NCI-H1048 (cell line): ENCODE measurements around the gene GPR62.

ENCODE experiments used
- DNase-seq: peaks from one replicate; lab custom pipeline; 2025; lab: John Stamatoyannopoulos, UW

GPR62 gene

GRCh38 chr3:51938780-51939425 is 16.3 kb upstream of the GPR62 start:
- no peak for DNase-seq

- no peak for DNase-seq
Measured at GRCh38 chr3:51940648-51941462, 14.3 kb upstream of the GPR62 start.

GRCh38 chr3:51941463-51941797 is 13.8 kb upstream of the GPR62 start:
- DNase-seq, result no peak

GRCh38 chr3:51941798-51942602 is 13.2 kb upstream of the GPR62 start, which contains the start of the genes PARP3 and RRP9:
Gene PARP3, plus strand, starts transcription at chr3:51942363. Its CDS starts 993 bp downstream, at chr3:51943356.
Gene RRP9, minus strand, starts transcription at chr3:51941904. Its CDS starts 37 bp downstream, at chr3:51941867.
- peak; percentile 99 for DNase-seq

- no peak for DNase-seq
Measured at GRCh38 chr3:51942603-51943450, 12.4 kb upstream of the GPR62 start.

GRCh38 chr3:51943451-51944391 is 11.5 kb upstream of the GPR62 start:
- DNase-seq, result no peak

- DNase-seq, result no peak
Measured at GRCh38 chr3:51944451-51945021, 10.6 kb upstream of the GPR62 start.

GRCh38 chr3:51945031-51945840 is 9.9 kb upstream of the GPR62 start:
- no peak for DNase-seq

- DNase-seq, result no peak
Measured at GRCh38 chr3:51945926-51946705, 9.1 kb upstream of the GPR62 start.

- no peak for DNase-seq
Measured at GRCh38 chr3:51946796-51947195, 8.4 kb upstream of the GPR62 start.

- no peak for DNase-seq
Measured at GRCh38 chr3:51947215-51947900, 7.8 kb upstream of the GPR62 start.

- DNase-seq, result no peak
Measured at GRCh38 chr3:51948016-51948580, 7.1 kb upstream of the GPR62 start.

GRCh38 chr3:51949121-51949520 is 6.1 kb upstream of the GPR62 start:
- DNase-seq, result no peak

GRCh38 chr3:51950899-51951298 is 4.3 kb upstream of the GPR62 start:
- no peak for DNase-seq

- DNase-seq, result no peak
Measured at GRCh38 chr3:51953445-51953844, 1.7 kb upstream of the GPR62 start.

GRCh38 chr3:51954105-51954504 is 1.1 kb upstream of the GPR62 start:
- no peak for DNase-seq

GRCh38 chr3:51954713-51955112 is 468 bp upstream of the GPR62 start:
- DNase-seq, result no peak
